Measurements from ENCODE around the gene SH3TC1. TPM values are rescaled to one million over a fixed set of nuclear protein-coding genes. Genes with fewer than 3 reads are reported as not detected.

SH3TC1 gene
- total and polyA plus RNA-seq, 2 of the 13 experiments (the other 11 are each of a cell fraction or from before 2014, with no cell fraction given) = 14.9 to 21.8 TPM

GRCh38 chr4:8238515-8239053, 39.5 kb downstream of the SH3TC1 start (continued):
- peak in 1 of 2 experiments; percentile 76; a peak in 2 of 4 replicates for TF ChIP-seq EP300 (IDR thresholded peaks at IDR 0.05; ENCODE audit: low read depth in 2 of 2, low read length in 2 of 2)
- no peak for TF ChIP-seq EP300 (CRISPR knock-in tag; IDR thresholded peaks at IDR 0.05; ENCODE audit: borderline replicate concordance)
- no peak for TF ChIP-seq MAFK (conservative IDR thresholded peaks at IDR 0.05 in 1 of 2, IDR thresholded peaks at IDR 0.05 in 1 of 2; ENCODE audit: low read length in 2 of 2)
- peak; percentile 40; the same call in 1 of the 2 replicates for TF ChIP-seq ZFP90 (CRISPR knock-in tag; IDR thresholded peaks at IDR 0.05; ENCODE audit: borderline replicate concordance)
- TF ChIP-seq SIN3B (IDR thresholded peaks at IDR 0.05; ENCODE audit: low read length) = no peak
- peak; percentile 43; the same call in 1 of the 2 replicates for TF ChIP-seq KLF12 (CRISPR knock-in tag; IDR thresholded peaks at IDR 0.05; ENCODE audit: borderline replicate concordance)
- TF ChIP-seq ZNF24 (IDR thresholded peaks at IDR 0.05) = no peak
- 0 out of 2 replicates have a peak, but pooled peaks have one; percentile 35 for TF ChIP-seq ZFP91 (CRISPR knock-in tag; IDR thresholded peaks at IDR 0.05; ENCODE audit: borderline replicate concordance)
- no peak for TF ChIP-seq ZNF652 (CRISPR knock-in tag; IDR thresholded peaks at IDR 0.05; ENCODE audit: borderline replicate concordance, low read depth)
- TF ChIP-seq MXD4 (CRISPR knock-in tag; IDR thresholded peaks at IDR 0.05) = no peak
- 0 out of 2 replicates have a peak, but pooled peaks have one; percentile 63 for TF ChIP-seq RELA (CRISPR knock-in tag; IDR thresholded peaks at IDR 0.05)
- peak; percentile 89 for TF ChIP-seq NR2F2 (IDR thresholded peaks at IDR 0.05; ENCODE audit: borderline replicate concordance, low read depth)
- TF ChIP-seq ZBTB7B (CRISPR knock-in tag; IDR thresholded peaks at IDR 0.05) = peak; percentile 83; the same call in 1 of the 2 replicates
- TF ChIP-seq YY1 (IDR thresholded peaks at IDR 0.05; ENCODE audit: insufficient read depth, insufficient replicate concordance, low read depth, low read length) = peak; percentile 18
- TF ChIP-seq REXO4 (CRISPR knock-in tag; IDR thresholded peaks at IDR 0.05; ENCODE audit: borderline replicate concordance) = no peak
- TF ChIP-seq FOSL1 (CRISPR knock-in tag; IDR thresholded peaks at IDR 0.05; ENCODE audit: borderline replicate concordance) = 0 out of 2 replicates have a peak, but pooled peaks have one; percentile 30
- TF ChIP-seq GRHL1 (CRISPR knock-in tag; conservative IDR thresholded peaks at IDR 0.05) = no peak
- 0 out of 2 replicates have a peak, but pooled peaks have one; percentile 21 for TF ChIP-seq NFIC (IDR thresholded peaks at IDR 0.05; ENCODE audit: low read length)
- TF ChIP-seq AKAP8 (CRISPR knock-in tag; IDR thresholded peaks at IDR 0.05) = peak; percentile 41; the same call in 1 of the 2 replicates
- peak; percentile 45; the same call in 1 of the 2 replicates for TF ChIP-seq ZNF746 (CRISPR knock-in tag; IDR thresholded peaks at IDR 0.05)
- TF ChIP-seq JARID2 (CRISPR knock-in tag; IDR thresholded peaks at IDR 0.05; ENCODE audit: insufficient replicate concordance) = no peak
- TF ChIP-seq DZIP1 (CRISPR knock-in tag; IDR thresholded peaks at IDR 0.05) = no peak
- TF ChIP-seq KAT8 (CRISPR knock-in tag; IDR thresholded peaks at IDR 0.05) = no peak
- no peak for TF ChIP-seq AGO2 (optimal IDR thresholded peaks at IDR 0.05; ENCODE audit: low read depth, low read length)

Measured in HepG2 (cell line).